Measurements from ENCODE around the gene KCNIP3.

- TF ChIP-seq PATZ1 (CRISPR knock-in tag; IDR thresholded peaks at IDR 0.05; ENCODE audit: borderline replicate concordance) (no peak), BACH2 (CRISPR knock-in tag; IDR thresholded peaks at IDR 0.05; ENCODE audit: borderline replicate concordance) (no peak), ARNTL (CRISPR knock-in tag; IDR thresholded peaks at IDR 0.05; ENCODE audit: borderline replicate concordance, low read depth) (no peak), TOX (CRISPR knock-in tag; IDR thresholded peaks at IDR 0.05; ENCODE audit: borderline replicate concordance) (no peak), TSHZ2 (CRISPR knock-in tag; IDR thresholded peaks at IDR 0.05) (no peak)
These were observed 18.4 kb upstream of the KCNIP3 start for GRCh38 chr2:95278637-95279225.
